ENCODE data around the gene KY. TPM values are rescaled to one million over a fixed set of nuclear protein-coding genes. Genes with fewer than 3 reads are reported as not detected.

The KY gene, protein sequence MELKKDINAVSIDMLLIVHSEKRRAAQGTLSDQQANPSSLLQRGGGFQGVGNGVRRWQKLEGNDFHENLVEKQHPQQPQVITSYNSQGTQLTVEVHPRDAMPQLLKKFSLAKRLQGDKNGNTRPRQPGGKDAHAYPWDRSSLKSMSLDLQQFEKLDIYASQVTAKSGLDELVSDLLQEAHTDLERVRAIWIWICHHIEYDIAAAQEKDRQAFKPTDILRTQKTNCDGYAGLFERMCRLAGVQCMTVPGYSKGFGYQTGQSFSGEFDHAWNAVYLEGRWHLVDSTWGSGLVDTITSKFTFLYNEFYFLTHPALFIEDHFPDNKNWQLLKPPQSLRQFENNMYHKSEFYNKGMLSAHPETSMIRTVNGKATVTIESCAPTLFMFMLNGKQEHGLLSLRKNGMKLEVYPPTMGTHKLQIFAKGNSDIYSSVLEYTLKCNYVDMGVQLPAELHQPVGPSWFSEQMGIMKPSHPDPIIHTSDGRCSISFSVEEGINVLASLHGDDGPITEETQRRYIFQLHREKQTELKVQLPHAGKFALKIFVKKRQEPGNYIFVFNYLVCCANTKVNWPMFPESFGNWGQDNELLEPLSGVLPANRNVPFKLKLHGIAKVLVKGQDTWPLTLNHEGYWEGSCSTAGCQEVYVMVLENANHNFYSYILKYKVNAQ
- 0.62 TPM for total RNA-seq

DNA sequence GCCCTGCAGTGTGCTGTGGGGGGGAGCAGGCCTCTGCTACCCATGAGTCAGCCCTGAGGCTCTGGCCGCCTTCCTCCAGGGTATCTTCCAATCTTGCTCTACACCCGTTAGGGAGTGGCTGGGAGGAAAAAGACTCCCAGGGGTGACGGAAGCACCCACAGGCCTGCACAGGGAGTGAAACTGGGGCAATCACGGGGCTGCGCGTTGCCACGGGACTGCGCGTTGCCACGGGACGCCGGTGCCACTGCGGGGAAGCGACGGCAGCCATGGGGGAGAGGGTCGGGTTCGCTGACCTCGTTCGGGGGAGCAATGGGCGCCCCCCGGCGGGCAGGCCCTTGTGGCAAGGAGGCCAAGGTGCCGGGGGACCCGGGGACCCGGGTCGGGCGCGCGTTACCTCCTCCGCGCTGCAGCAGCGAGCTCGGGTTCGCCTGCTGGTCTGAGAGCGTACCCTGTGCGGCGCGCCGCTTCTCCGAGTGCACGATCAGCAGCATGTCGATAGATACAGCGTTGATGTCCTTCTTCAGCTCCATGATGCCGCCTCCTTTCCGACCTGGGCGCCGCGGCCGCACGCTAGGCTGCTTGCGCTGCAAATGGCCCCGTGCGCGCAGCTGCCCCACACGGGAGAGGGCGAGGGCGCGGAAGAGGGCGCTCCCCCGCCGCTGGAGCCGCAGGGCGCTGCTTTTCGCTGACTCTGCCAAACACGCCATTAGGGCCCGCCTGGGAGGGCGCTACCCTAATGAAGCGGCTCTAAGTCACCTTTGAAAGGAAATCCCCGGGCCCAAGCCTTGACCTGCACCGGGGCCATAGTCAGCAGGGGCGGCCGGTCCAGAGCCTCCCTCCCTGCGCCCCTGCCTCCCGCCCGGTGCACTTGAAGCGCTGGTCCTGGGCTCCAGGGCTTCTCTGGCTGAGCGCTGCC is at the start of gene KY:
Gene KY, minus strand, starts transcription at position 592 of the 916 bp plus-strand sequence. Its CDS starts 62 bp downstream, at position 530.
- DNase-seq: peak; percentile 56

DNA sequence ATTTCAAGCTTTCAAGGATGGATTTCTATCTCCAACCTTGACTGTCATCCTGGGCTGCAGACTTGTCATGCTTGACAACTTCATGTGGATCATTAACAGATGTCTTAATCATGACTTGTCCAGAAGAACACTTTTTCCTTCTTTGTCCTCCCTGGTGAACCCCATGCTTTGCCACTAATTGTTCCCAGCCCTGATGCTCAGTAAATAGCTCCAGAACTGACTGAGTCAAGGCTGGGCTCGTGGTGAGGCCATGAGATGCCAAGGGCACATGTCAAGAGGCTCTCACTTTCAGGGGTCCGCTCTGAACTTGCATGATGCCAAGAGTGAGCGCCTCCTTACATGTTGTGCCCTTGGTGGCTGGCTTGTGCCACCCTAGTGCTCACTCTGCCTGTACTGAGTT is 48.9 kb upstream of the KY start:
- no peak for DNase-seq

- DNase-seq: no peak
These were observed 48.4 kb upstream of the KY start for GRCh38 chr3:134699141-134699711.

GRCh38 chr3:134697830-134698689 is 47.2 kb upstream of the KY start:
- DNase-seq: no peak

DNA sequence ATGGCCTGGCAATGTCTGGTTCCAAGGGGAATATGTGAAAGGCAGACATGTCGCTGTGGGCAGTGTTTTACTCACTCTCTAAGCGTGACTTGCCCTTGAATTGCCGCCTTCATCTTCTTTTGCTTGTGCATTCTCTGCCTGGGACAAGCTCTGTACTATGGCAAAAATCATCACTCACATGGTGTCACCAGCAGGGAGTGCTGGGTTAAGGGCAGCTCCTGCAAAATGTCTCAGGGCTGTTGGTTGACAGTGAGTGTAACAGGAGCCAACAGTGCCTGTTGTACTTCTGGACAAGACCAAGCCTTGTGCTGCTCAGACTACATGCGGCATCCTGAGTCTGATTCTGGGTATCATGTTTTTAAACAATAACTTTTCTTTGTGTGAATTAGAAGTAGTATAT is 45.3 kb upstream of the KY start:
- no peak for DNase-seq

- DNase-seq: no peak
These were observed 44.2 kb upstream of the KY start for GRCh38 chr3:134694946-134695543.

DNA sequence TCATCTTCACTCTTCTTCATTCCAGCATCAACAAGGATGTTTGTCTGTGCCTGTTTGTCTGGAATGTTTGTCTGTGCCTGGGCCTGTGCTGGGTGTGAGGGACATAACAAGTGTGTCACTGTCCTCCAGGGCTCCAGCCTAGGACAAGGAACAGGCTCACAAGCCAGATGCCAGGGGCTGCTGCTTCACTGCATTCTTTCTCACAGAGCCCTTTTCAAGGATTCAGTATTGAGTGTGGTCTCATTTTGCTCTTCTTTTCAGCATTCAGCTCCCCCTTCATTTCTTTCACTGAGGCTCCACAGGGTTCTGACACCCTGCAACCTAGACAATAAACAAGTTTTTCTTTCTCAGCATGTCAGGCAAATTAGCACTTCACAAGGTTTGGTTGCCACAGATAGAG is 43.6 kb upstream of the KY start:
- no peak for DNase-seq

- no peak for DNase-seq
These were observed 43.0 kb upstream of the KY start for GRCh38 chr3:134693804-134694203.

- no peak for DNase-seq
These were observed 42.4 kb upstream of the KY start for GRCh38 chr3:134693226-134693625.

GRCh38 chr3:134690226-134690625 is 39.4 kb upstream of the KY start:
- no peak for DNase-seq

DNA sequence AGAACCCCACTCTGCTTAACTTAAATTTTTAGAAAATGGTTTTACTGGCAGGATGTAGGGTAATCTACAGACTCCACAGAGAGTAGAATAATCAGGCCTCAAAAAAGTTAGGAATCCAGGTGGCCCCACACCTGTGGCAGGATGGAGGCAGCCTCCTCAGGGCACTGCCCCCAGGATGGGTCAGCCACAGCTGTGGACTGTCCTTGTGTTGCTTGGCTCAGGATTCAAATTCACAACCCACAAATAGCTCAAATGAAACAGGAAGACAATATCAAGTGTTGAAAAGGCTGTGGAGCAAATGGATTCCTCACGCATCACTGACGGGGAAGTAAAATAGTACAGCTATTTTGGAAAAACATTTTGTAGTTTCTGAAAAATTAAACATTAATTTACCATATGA is 36.8 kb upstream of the KY start:
- no peak for DNase-seq

DNA sequence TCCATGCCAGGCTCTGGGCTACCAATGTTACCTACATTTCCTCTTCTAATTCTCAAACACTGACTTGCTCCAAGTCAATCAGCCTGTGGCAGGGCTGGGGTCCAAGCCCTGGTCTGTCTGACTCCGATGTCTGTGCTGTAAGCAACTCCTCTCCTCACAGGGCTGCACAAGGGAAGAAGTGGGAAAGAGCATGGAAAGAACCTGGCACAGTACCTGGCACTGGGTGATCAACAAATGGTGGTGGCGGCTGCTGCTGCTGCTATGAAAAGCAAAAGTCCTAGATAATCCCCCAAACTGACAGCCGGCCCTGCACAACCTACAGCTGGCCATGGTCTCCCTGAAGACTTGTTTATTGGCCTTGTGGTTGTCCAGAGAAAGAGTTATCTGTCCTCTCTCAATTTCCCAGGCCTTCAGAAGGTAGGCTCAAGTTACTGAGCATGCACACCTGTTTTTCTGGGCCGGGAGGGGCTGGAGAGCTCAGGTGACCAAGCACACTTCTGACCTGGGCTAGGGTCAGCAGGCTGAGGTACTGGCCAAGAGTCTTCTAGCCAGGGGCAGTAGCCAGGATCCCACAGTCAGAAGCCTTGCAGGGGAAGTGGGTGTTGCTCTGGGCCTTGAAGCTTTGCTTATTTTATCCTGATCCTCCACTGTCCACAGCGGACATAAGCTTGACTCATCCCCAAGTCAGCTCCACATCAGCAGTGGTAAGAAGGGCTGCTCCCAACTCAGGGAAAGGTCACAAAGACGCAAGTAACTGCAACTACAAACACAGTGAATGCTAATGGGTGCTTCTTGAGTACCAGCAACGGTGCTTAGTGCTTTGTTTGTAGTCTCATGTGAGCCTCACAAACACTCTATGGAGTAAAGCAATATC is 35.3 kb upstream of the KY start:
- DNase-seq: no peak

DNA sequence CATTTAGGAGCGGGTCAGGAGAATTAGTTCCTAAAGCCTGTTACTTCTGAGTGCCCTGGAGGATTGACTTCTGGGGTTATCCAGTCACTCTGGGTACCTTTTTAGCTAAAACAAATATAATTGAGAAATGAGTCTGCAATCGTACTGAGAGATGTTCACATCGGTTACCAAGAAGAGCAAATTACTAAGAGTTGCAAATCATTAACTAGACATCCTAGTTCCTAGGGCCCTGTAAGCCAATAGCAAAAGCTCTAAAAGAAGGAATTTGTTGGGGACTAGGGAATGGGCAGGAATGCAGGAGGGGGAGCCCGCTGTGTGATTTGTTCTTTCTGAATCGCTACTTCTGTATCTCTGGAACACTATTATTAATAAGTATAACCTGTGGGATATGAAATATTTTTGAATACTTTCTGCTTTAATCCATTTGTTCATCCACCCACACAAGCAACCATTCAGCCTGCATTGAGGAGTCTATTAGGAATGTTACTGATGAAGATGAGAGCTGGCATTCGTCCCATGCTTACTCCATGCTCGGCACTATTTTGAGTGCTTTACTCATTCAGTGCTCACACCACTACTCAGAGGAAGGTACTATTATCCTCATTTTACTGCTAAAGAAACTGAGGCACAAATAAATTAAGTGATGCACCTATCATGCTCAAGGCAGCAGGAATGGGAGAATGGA is 31.5 kb upstream of the KY start:
- DNase-seq: no peak

GRCh38 chr3:134681522-134681900 is 30.7 kb upstream of the KY start:
- peak; percentile 17 for DNase-seq

DNA sequence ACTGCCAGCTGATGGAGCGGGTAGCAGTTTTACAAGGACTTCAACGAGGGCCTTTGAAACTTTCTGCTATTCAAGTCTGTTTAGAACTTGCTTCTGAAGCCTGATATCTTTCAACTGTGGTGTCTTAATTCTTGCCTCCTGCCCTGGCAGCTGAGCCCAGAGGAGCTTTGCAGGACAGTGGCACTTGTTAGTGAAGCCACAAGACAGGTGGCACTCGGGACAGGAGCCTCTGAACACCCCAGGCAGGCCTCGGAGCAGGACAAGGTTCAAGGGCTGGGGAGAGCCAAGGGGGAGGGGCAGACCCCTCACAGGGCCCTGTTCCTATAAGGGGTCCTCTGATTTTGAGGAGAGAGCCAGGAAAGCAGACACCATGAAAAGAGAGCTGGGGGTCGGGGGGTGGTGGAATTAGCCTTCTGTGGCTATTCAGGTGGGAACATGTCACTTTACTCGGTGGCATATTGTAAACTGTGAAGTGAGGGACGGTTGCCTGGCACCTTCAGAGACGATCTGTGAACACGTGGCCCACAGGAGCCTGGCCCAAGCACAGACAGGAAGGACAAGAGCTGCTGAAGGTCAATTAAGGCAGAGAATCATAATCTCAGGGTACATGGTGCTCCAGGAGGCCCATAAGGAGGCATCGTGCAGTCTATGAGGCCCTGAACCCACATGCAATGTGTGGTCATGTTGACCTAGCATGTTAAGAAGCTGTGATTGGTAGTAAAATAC is 30.1 kb upstream of the KY start:
- DNase-seq: no peak

DNA sequence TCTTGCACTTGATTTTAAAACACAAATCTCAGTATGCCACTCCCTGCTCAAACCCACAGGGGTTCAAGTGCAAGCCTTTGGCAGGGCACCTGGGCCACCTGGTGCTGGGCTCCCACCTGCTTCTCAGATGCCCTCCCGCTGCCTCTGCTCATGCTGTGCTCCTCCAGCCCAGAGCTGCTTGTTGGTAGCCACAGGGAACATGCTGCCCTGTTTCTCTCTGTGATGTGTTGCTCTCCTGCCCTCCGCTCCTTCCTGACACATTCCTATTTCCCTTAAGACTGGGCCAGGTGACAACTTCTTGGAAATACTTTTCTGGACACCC is 27.1 kb upstream of the KY start:
- DNase-seq: no peak

- peak; percentile 26 for DNase-seq
These were observed 26.6 kb upstream of the KY start for GRCh38 chr3:134677196-134677986.

DNA sequence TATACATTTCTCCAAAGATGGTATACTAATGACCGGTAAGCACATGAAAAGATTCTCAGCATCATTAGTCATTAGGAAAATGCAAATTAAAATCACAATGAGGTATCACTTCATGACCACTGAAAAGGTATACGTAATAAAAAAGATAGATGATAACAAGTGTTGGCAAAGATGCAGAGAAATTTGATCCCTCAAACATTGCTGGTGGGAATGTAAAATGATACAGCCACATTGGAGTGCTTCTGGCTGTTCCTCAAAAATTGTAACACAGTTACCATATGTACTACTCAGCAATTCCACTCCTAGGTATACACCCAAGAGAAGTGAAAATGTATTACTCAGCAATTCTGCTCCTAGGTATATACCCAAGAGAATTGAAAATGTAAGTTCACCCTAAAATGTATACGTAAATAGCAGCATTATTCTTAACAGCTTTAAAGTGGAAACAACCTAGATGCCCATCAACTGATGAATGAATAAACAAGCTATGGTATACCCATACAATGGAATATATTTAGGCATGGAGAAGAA is 25.0 kb upstream of the KY start:
- no peak for DNase-seq
